Skeletal muscle tissue (tissue), 4 donors: Measurements from ENCODE around the gene MAPT. TPM values are rescaled to one million over a fixed set of nuclear protein-coding genes. Genes with fewer than 3 reads are reported as not detected.

Experiments used
- H3K27ac ChIP-seq: one replicate; pipeline ENCODE4 v1.7.0; 2013; ENCODE audit warnings: mild to moderate bottlenecking, low read depth, low read length, inconsistent platforms
- H3K27me3 ChIP-seq, 3 donors: one replicate each; pipeline ENCODE4 v1.7.0; 2013; ENCODE audit warnings: low read length in 3 of 3; ENCODE audit not compliant: control insufficient read depth in 3 of 3, insufficient read depth in 3 of 3
- H3K36me3 ChIP-seq, 3 donors: one replicate each; pipeline ENCODE4 v1.7.0; 2013; ENCODE audit warnings: low read length in 3 of 3; ENCODE audit not compliant: control insufficient read depth in 3 of 3, insufficient read depth in 3 of 3
- H3K4me1 ChIP-seq, 3 donors: one replicate each; pipeline ENCODE4 v1.7.0; 2013; ENCODE audit warnings: low read length in 3 of 3, mild to moderate bottlenecking in 3 of 3; ENCODE audit not compliant: control insufficient read depth in 3 of 3, insufficient read depth in 3 of 3
- H3K4me3 ChIP-seq, 3 donors: one replicate each; pipeline ENCODE4 v1.7.0; 2013; ENCODE audit warnings: low read length in 3 of 3
- H3K9ac ChIP-seq, 3 donors: one replicate each; pipeline ENCODE4 v1.7.0; 2013; ENCODE audit warnings: low read length in 3 of 3, mild to moderate bottlenecking in 3 of 3, moderate library complexity in 2 of 3, low read depth in 1 of 3
- H3K9me3 ChIP-seq, 3 donors: one replicate each; pipeline ENCODE4 v1.7.0; 2013; ENCODE audit warnings: low read length in 3 of 3; ENCODE audit not compliant: control insufficient read depth in 3 of 3
- total RNA-seq: library from RNA; depleted of rRNA; stranded (reverse); fragments of >200 nt; gene quantifications from one replicate; pipeline ENCODE4 v1.2.3, GENCODE V29; 2014
- donor health status: Osteomylitis.

Gene MAPT
- total RNA-seq, 1 donor from 2014 or later = 4.7 TPM

DNA sequence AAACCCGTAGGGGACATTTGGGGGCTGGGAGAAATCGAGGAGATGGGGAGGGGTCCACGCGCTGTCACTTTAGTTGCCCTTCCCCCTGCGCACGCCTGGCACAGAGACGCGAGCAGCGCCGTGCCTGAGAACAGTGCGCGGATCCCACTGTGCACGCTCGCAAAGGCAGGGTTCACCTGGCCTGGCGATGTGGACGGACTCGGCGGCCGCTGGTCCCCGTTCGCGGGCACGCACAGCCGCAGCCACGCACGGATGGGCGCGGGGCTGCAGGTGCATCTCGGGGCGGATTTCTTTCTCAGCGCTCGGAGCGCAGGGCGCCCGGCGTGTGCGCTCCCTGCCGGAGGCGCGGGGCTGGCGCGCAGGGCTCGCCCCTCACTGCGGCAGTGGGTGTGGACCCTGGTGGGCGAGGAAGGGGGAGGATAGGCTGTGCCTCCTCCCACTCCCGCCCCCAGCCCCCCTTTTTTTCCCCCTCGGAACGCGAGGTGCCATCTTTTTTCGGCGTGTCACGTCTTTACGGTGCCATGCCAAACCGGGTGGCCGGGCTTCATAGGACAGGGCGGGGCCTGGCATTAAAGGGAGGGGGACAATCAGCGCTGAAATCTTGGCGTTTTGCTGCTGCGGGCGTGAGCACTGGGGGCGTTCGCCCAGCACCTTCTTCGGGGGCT lies 1.1 kb downstream of the MAPT start:
- H3K36me3 ChIP-seq = no peaks in the 10 kb centered on the region
- H3K27me3 ChIP-seq = peaks cover 0 to 12% (median 0%) of the 10 kb centered on the region in 3 donors
- peak overlapping the region; percentile 86 for H3K27ac ChIP-seq
- peak overlapping the region; percentile 78 to 96 (median 91) for H3K4me3 ChIP-seq
- H3K9ac ChIP-seq = peak overlapping the region; percentile 84 to 96 (median 85)
- H3K4me1 ChIP-seq = peaks cover 27 to 46% (median 31%) of the 10 kb centered on the region in 3 donors
- no peaks in the 10 kb centered on the region for H3K9me3 ChIP-seq

DNA sequence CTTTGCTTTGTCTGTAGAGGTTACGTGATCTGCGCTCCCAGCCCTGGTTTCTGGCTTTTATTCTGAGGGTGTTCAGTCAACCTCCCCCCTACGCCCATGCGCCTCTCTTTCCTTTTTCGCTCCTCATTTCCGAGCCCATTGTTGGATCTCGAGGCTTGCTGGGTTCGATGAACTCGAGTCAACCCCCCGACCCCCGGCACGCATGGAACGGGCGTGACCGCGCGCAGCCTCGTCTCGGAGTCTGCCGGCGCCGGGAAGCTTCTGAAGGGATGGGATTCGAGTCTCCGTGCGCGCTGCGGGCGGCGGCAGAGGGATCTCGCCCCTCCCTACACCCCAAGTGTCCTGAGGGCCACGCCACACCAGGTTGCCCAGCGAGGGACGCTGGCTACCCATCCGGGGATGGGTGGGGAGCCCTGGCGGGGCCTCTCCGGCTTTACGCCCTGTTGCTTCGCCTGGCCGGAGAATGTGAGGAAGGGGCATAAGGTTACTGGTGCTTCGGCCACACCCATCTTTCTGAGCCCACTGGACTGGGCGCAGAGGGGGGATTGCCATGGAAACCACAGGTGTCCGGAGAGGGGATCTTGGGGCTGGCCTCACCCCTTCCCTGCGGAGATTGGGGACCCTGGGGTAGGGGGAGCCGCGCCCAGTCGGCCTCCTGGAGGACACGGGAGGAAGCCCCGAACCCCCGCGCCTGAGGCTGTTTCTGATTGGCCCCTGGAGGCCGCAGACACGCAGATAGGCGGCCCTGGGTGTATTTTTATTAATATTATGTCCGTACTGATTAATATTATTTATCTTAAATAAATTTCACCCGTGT lies 1.8 kb downstream of the MAPT start:
- Histone ChIP-seq H3K27me3 (peaks cover 0 to 12% (median 0%) of the 10 kb centered on the region in 3 donors), H3K4me3 (peak overlapping the region; percentile 75 to 96 (median 91)), H3K9ac (peak overlapping the region; percentile 84 to 96 (median 85)), H3K9me3 (no peaks in the 10 kb centered on the region), H3K27ac (peak overlapping the region; percentile 86), H3K4me1 (peaks cover 33 to 53% (median 38%) of the 10 kb centered on the region in 3 donors), H3K36me3 (no peaks in the 10 kb centered on the region)

DNA sequence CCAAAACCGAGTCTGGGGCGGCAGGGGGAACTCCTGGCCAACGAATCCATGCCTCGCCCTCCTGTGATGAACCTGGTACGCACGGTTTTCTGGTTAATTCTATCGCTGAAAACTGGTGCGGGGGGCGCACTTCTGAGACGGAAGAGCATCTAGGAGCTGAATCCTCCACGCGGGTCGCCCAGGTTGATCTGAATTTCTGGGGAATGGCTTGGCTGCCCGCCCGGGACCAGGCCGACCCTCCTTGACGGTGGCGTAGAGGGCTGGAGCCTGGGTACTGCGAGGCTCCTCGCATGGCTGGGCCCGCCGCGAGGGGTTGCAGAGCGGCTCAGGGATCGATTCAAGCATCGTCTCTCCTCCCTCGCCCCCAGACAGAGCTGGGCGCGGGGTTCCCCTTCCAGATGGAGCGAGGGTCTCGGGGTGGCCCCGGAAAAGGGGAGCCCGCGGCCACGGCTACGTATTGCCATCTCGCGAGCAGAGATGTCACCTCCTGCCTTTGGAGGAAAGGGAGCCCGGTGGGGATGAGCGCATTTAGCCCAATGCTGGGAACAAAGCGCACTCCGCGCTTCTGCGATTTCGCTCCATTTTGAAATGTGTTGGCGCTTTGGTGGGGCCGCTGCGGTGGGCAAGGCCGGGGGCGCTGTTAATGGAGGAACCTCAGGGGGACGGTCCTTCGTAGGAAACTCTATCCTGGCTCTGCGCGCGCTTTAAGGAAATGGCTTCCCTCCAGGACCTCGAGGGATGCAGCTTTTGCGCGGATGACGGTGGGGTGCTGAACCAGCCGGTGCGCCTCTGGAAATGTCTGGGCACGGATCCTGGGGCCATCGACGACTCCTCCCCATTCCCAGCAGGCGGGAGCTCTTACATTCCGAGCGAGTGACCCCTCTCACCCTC lies 2.7 kb downstream of the MAPT start:
- Histone ChIP-seq H3K9ac (peak overlapping the region in 1 of 3 donors; percentile 16), H3K36me3 (no peaks in the 10 kb centered on the region), H3K9me3 (no peaks in the 10 kb centered on the region), H3K4me3 (no peak overlapping the region), H3K27me3 (peaks cover 0 to 12% (median 0%) of the 10 kb centered on the region in 3 donors), H3K27ac (peak overlapping the region; percentile 86), H3K4me1 (peaks cover 33 to 58% (median 42%) of the 10 kb centered on the region in 3 donors)

DNA sequence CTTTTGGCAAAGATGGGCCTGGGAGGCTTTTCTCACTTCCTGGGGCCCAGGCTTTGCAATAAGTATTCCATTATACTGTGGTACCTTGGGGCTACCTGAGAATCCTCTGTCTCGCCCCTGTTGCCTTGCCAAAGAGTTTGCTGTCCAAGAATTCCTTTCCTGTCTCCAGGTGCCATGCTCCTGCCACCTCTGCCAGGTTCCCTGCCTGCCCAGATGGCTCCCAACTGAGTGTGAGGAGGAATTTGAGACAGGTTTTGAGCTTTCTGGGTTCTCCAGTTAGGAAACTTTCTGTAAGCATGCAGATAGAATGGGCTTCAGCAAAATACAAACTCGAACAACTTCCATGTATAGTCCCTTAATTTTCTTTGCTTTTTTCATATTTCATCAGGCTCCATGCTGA lies 5.8 kb downstream of the MAPT start:
- no peaks in the 10 kb centered on the region for H3K9me3 ChIP-seq
- H3K27ac ChIP-seq = peak overlapping the region; percentile 62
- peaks cover 0 to 12% (median 0%) of the 10 kb centered on the region in 3 donors for H3K27me3 ChIP-seq
- H3K4me3 ChIP-seq = no peak overlapping the region
- H3K9ac ChIP-seq = peak overlapping the region in 1 of 3 donors; percentile 57
- peaks cover 38 to 66% (median 56%) of the 10 kb centered on the region in 3 donors for H3K4me1 ChIP-seq
- H3K36me3 ChIP-seq = no peaks in the 10 kb centered on the region

DNA sequence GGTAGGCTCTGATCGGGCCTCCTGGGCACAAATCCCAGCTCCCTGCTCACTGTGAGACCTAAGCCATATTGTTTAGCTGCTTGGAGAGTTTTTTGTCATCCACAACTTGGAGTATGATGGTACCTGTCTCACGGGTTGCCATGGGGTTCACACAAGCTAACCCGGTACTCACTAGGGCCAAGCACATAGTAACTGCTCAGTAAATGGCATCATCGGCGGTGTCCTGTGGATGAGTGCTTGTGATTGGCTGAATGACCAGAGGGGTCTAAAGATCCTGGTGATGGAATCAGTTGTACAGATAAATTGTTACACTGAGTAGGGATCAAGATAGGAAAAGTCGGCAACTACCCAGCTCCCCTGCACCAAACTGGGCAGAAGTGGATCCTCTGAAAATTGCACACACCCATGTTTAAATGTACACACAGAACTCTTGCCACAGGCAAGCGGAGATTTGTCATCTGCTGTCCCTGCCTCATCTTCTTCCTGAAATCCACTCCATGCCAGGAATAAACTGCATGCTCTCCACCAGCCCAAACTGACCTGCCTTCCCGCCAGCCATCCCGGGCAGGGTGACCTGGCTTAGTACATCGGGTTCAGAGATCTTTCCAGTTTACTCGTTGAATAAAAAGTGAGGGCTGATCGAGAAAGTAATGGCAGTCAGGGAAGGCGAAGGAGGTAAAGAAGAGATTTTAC lies 6.5 kb downstream of the MAPT start:
- Histone ChIP-seq H3K4me3 (no peak overlapping the region), H3K27ac (peak overlapping the region; percentile 62), H3K9ac (peak overlapping the region in 1 of 3 donors; percentile 57), H3K36me3 (no peaks in the 10 kb centered on the region), H3K27me3 (peaks cover 0 to 4% (median 0%) of the 10 kb centered on the region in 3 donors), H3K9me3 (no peaks in the 10 kb centered on the region), H3K4me1 (peaks cover 43 to 70% (median 62%) of the 10 kb centered on the region in 3 donors)

DNA sequence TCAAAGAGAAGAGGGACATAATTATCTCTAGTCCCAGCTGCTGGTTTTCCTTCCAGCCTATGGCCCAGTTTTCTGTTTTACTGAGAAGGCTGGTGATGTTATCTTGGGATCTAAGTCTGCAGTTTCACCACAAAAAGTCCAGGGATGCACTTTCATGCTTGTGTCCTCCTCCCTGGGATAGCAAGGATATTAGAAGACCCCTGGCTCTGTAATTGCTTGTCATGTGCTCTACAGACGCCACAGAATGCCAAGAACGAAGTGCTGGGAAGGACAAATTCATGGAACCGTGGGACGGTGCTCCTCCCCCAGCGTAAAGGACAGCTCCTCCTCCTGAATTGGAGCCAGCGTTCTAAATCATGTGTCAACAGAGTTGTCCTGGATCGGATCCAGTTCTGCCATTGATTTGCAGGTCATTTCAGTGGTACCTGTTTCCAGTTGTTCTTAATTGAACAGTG lies 8.6 kb downstream of the MAPT start:
- H3K9me3 ChIP-seq = no peaks in the 10 kb centered on the region
- no peaks in the 10 kb centered on the region for H3K27me3 ChIP-seq
- peak overlapping the region in 2 of 3 donors; percentile 10 to 57 for H3K4me3 ChIP-seq
- no peak overlapping the region for H3K9ac ChIP-seq
- no peaks in the 10 kb centered on the region for H3K36me3 ChIP-seq
- H3K27ac ChIP-seq = peak overlapping the region; percentile 25
- H3K4me1 ChIP-seq = peaks cover 58 to 82% (median 75%) of the 10 kb centered on the region in 3 donors

DNA sequence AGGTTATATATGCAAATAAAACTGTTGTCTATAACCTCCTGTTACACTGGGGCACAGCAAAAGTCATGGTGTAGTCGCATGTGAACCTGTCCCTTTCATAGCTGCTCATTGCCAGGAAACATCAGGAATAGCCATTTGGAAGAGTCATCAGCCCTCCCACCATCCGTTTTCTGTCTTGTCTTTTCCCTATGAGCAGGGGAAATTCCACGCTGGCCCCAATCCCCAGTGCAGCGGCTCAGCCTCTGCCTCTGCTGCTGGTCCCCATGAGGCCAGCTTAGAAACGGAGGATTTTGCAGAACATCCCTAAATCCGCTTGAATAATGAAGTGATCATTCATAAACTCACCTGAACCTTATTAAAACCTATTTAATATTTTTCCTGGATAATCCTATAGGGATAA lies 10.5 kb downstream of the MAPT start:
- Histone ChIP-seq H3K27ac (peak overlapping the region; percentile 95), H3K4me3 (no peak overlapping the region), H3K9me3 (no peaks in the 10 kb centered on the region), H3K9ac (peak overlapping the region in 1 of 3 donors; percentile 41), H3K27me3 (no peaks in the 10 kb centered on the region), H3K4me1 (peaks cover 61 to 82% (median 82%) of the 10 kb centered on the region in 3 donors), H3K36me3 (no peaks in the 10 kb centered on the region)

DNA sequence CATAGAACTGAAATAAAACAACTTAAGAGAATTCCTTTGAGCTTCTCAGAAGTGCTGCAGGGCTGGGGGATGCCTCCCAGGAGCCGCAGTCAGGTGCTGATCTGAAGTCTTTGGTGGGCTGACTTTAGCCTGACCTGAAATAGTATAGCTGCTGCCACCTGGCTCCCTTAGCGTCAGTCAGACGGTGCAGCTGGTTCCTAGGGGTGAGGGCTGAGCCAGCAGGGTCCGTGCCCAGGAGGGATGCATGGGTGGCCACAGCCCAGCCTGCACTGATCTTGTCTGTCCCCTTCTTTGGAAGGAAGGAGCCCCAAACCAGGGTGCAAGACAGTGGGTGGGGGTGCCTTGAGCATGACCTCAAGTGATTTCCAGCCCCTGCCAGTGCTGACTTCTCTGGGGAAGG lies 11.5 kb downstream of the MAPT start:
- no peaks in the 10 kb centered on the region for H3K36me3 ChIP-seq
- H3K9me3 ChIP-seq = no peaks in the 10 kb centered on the region
- peak overlapping the region in 2 of 3 donors; percentile 34 to 49 for H3K4me3 ChIP-seq
- peak overlapping the region in 2 of 3 donors; percentile 59 to 83 for H3K9ac ChIP-seq
- peaks cover 56 to 81% (median 79%) of the 10 kb centered on the region in 3 donors for H3K4me1 ChIP-seq
- peak overlapping the region; percentile 95 for H3K27ac ChIP-seq
- no peaks in the 10 kb centered on the region for H3K27me3 ChIP-seq

DNA sequence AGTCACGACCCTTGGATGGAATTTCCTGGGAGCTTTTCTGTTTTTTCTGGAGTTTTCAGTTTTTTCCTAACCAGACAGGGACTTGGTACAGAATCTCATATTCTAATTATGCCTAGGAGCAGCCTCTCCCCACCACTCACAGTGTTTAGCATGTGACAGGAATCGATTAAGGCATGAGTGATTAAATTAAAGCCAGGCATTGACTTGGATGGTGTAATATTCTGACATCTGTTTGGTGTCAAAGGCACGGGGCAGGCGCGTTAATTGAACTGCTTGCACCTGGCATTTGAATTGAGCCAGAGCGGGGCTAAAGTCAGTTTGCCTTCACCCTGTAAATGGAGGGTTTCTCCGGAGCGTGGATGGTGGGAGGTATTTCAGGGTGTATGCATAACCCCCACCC lies 11.9 kb downstream of the MAPT start:
- no peaks in the 10 kb centered on the region for H3K9me3 ChIP-seq
- H3K36me3 ChIP-seq = no peaks in the 10 kb centered on the region
- peak overlapping the region; percentile 38 to 83 (median 59) for H3K9ac ChIP-seq
- H3K27me3 ChIP-seq = no peaks in the 10 kb centered on the region
- peaks cover 54 to 79% (median 78%) of the 10 kb centered on the region in 3 donors for H3K4me1 ChIP-seq
- H3K4me3 ChIP-seq = peak overlapping the region in 1 of 3 donors; percentile 63
- H3K27ac ChIP-seq = peak overlapping the region; percentile 95
